Smooth muscle cell (in vitro differentiated cells): ENCODE results near the gene GPR17. TPM values are rescaled to one million over a fixed set of nuclear protein-coding genes. Genes with fewer than 3 reads are reported as not detected.

Experiments used
- DNase-seq: peaks from one replicate; lab custom pipeline; 2025; ENCODE audit not compliant: unreplicated experiment; lab: John Stamatoyannopoulos, UW
- H2AFZ ChIP-seq: fragments of 200-600 bp; sonication (generic); 2 replicates; pipeline ENCODE4 v1.6.0; 2016; ENCODE audit warnings: antibody characterized with exemption, low read depth, mild to moderate bottlenecking
- H3F3A ChIP-seq: fragments of 200-600 bp; sonication (generic); 2 replicates; pipeline ENCODE4 v1.6.0; 2017; ENCODE audit warnings: antibody characterized with exemption, low read depth
- H3K27ac ChIP-seq: fragments of 200-600 bp; sonication (generic); 2 replicates; pipeline ENCODE4 v1.5.1; 2016; ENCODE audit warnings: low read depth, mild to moderate bottlenecking
- H3K27me3 ChIP-seq: fragments of 200-600 bp; sonication (generic); 2 replicates; pipeline ENCODE4 v1.6.1; 2016; ENCODE audit warnings: low read depth, mild to moderate bottlenecking
- H3K36me3 ChIP-seq: fragments of 200-600 bp; sonication (generic); 2 replicates; pipeline ENCODE4 v1.5.1; 2016; ENCODE audit warnings: low read depth
- H3K4me1 ChIP-seq: fragments of 200-600 bp; sonication (generic); 2 replicates; pipeline ENCODE4 v1.5.1; 2016; ENCODE audit warnings: low read depth
- H3K4me2 ChIP-seq: fragments of 200-600 bp; sonication (generic); 2 replicates; pipeline ENCODE4 v1.6.0; 2016; ENCODE audit warnings: mild to moderate bottlenecking
- H3K4me3 ChIP-seq: fragments of 200-600 bp; sonication (generic); 2 replicates; pipeline ENCODE4 v1.5.1; 2016; ENCODE audit warnings: mild to moderate bottlenecking
- H3K79me2 ChIP-seq: fragments of 200-600 bp; sonication (generic); 2 replicates; pipeline ENCODE4 v1.6.0; 2016; ENCODE audit warnings: low read depth, mild to moderate bottlenecking
- H3K9ac ChIP-seq: fragments of 200-600 bp; sonication (generic); 2 replicates; pipeline ENCODE4 v1.6.0; 2016; ENCODE audit warnings: low read depth
- H3K9me3 ChIP-seq: fragments of 200-600 bp; sonication (generic); replicated peaks from 2 replicates; pipeline ENCODE4 v1.5.1; 2016; ENCODE audit warnings: low read depth
- H4K20me1 ChIP-seq: fragments of 200-600 bp; sonication (generic); 2 replicates; pipeline ENCODE4 v1.6.0; 2016; ENCODE audit warnings: low read depth
- CTCF ChIP-seq: fragments of 200-600 bp; sonication (generic); IDR thresholded peaks from 2 replicates; pipeline ENCODE4 v1.5.1; 2017; ENCODE audit warnings: borderline replicate concordance, mild to moderate bottlenecking, antibody characterized with exemption; ENCODE audit not compliant: insufficient read depth, poor library complexity, severe bottlenecking
- WGBS: methylation state at CpG from one replicate; pipeline ENCODE4 v1.1.7; 2016; ENCODE audit warnings: low lambda C conversion rate; 5-methylcytosine and 5-hydroxymethylcytosine counted together
- polyA plus RNA-seq: library from polyadenylated mRNA; unstranded; fragments of >200 nt; fragmentation: Nextera tagmentation; extraction: Ambion mirVana; gene quantifications from 2 replicates; pipeline ENCODE4 v1.2.1, GENCODE V29; 2016
- total RNA-seq: library from RNA; depleted of rRNA; stranded (reverse); fragments of >200 nt; gene quantifications from 2 replicates; pipeline ENCODE4 v1.2.3, GENCODE V29; 2014

GPR17 gene
- total and polyA plus RNA-seq, 2 experiments from 2014 or later, result not detected

GRCh38 chr2:127661072-127661649, 15.2 kb downstream of the GPR17 start:
- TF ChIP-seq CTCF, result no peak
- no peak overlapping the region for H3K9ac ChIP-seq
- 86% methylated on average over 13 of the region's 14 CpGs for WGBS
- H3K4me2 ChIP-seq, result no peak overlapping the region
- H3K79me2 ChIP-seq, result peaks cover 14% of the 10 kb centered on the region
- H3K36me3 ChIP-seq, result no peaks in the 10 kb centered on the region
- H3K9me3 ChIP-seq, result no peaks in the 10 kb centered on the region
- peaks cover 9% of the 10 kb centered on the region for H3K27me3 ChIP-seq
- no peaks in the 10 kb centered on the region for H3F3A ChIP-seq
- H3K27ac ChIP-seq, result no peak overlapping the region
- H4K20me1 ChIP-seq, result peaks cover 55% of the 10 kb centered on the region
- H3K4me1 ChIP-seq, result peaks cover 2% of the 10 kb centered on the region
- DNase-seq, result no peak
- no peak overlapping the region for H2AFZ ChIP-seq
- H3K4me3 ChIP-seq, result no peak overlapping the region

GRCh38 chr2:127661949-127662510, 16.1 kb downstream of the GPR17 start:
- Histone ChIP-seq H3K9ac (no peak overlapping the region), H3K4me3 (no peak overlapping the region), H3K36me3 (no peaks in the 10 kb centered on the region), H4K20me1 (peaks cover 63% of the 10 kb centered on the region), H2AFZ (no peak overlapping the region), H3F3A (no peaks in the 10 kb centered on the region), H3K4me1 (peaks cover 2% of the 10 kb centered on the region), H3K27ac (no peak overlapping the region), H3K27me3 (peaks cover 16% of the 10 kb centered on the region), H3K79me2 (peaks cover 16% of the 10 kb centered on the region), H3K9me3 (no peaks in the 10 kb centered on the region), H3K4me2 (no peak overlapping the region)
- no peak for TF ChIP-seq CTCF
- 85% methylated on average over 9 of the region's 9 CpGs for WGBS
- DNase-seq, result no peak

GRCh38 chr2:127662937-127663565, 17.1 kb downstream of the GPR17 start:
- H3K9ac ChIP-seq, result no peak overlapping the region
- DNase-seq, result no peak
- no peaks in the 10 kb centered on the region for H3K9me3 ChIP-seq
- no peak overlapping the region for H3K4me2 ChIP-seq
- H3K36me3 ChIP-seq, result no peaks in the 10 kb centered on the region
- peaks cover 16% of the 10 kb centered on the region for H3K27me3 ChIP-seq
- H3K4me1 ChIP-seq, result peaks cover 2% of the 10 kb centered on the region
- no peak overlapping the region for H2AFZ ChIP-seq
- H4K20me1 ChIP-seq, result peaks cover 66% of the 10 kb centered on the region
- peaks cover 23% of the 10 kb centered on the region for H3K79me2 ChIP-seq
- no peaks in the 10 kb centered on the region for H3F3A ChIP-seq
- TF ChIP-seq CTCF, result no peak
- H3K27ac ChIP-seq, result no peak overlapping the region
- no peak overlapping the region for H3K4me3 ChIP-seq
- 78% methylated on average over 9 of the region's 9 CpGs for WGBS
